ENCODE measurements around the gene RNF148. TPM values are rescaled to one million over a fixed set of nuclear protein-coding genes. Genes with fewer than 3 reads are reported as not detected.

The RNF148 gene
- total and polyA plus RNA-seq, 2 of the 8 experiments (the other 6 are each of a cell fraction or from before 2014, with no cell fraction given) = 0.27 to 0.45 TPM

DNA sequence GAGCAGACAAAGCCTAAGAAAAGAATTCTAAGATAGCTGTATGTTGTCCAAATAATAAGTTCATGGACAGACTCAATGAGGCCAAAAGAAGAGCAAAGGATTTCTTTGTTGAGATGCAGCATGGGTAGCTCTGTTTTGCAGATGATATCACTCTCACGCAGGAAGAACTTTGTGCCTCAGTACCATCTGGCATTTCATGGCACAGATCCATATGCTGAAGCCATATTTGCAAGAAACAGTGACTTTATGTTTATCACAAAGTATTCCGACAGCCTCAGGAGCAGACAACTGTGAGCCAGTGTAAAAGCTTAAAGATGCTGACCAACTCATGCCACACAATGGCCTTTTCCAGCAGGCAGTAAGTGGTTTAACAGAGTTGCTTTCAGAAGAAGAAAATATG is 45.5 kb upstream of the RNF148 start (continued):
- TF ChIP-seq SUZ12 (IDR thresholded peaks at IDR 0.05; ENCODE audit: low read length) (no peak), GABPA (IDR thresholded peaks at IDR 0.05; ENCODE audit: borderline replicate concordance, insufficient read depth, low read length) (no peak), BCL11A (IDR thresholded peaks at IDR 0.05; ENCODE audit: low read depth in 2 of 2, low read length in 2 of 2) (no peak), TAF1 (IDR thresholded peaks at IDR 0.05; ENCODE audit: low read depth, low read length) (no peak), RFX5 (IDR thresholded peaks at IDR 0.05; ENCODE audit: borderline replicate concordance, low read depth, low read length) (no peak), NANOG (IDR thresholded peaks at IDR 0.05; ENCODE audit: insufficient read depth, low read depth, low read length, poor library complexity, severe bottlenecking) (no peak)
- TF ChIP-seq, protein P1, sequence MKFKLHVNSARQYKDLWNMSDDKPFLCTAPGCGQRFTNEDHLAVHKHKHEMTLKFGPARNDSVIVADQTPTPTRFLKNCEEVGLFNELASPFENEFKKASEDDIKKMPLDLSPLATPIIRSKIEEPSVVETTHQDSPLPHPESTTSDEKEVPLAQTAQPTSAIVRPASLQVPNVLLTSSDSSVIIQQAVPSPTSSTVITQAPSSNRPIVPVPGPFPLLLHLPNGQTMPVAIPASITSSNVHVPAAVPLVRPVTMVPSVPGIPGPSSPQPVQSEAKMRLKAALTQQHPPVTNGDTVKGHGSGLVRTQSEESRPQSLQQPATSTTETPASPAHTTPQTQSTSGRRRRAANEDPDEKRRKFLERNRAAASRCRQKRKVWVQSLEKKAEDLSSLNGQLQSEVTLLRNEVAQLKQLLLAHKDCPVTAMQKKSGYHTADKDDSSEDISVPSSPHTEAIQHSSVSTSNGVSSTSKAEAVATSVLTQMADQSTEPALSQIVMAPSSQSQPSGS (IDR thresholded peaks at IDR 0.05; ENCODE audit: low read length) = no peak

Measured in H1 (cell line).